HG02970 (cell line): Measurements from ENCODE around the gene SNRNP70.
"Not testable (repeated sequence)": the region's sequence is repeated elsewhere in the genome, so short reads cannot be mapped to it uniquely, and the experiment has no call there.

Experiments
- ATAC-seq: cut with Tn5 transposase; IDR thresholded peaks from one replicate; pipeline ENCODE4 v1.9.1; 2021; ENCODE audit warnings: mild to moderate bottlenecking, moderate library complexity, moderate number of reproducible peaks; ENCODE audit not compliant: unreplicated experiment, low FRiP score

SNRNP70 gene

DNA sequence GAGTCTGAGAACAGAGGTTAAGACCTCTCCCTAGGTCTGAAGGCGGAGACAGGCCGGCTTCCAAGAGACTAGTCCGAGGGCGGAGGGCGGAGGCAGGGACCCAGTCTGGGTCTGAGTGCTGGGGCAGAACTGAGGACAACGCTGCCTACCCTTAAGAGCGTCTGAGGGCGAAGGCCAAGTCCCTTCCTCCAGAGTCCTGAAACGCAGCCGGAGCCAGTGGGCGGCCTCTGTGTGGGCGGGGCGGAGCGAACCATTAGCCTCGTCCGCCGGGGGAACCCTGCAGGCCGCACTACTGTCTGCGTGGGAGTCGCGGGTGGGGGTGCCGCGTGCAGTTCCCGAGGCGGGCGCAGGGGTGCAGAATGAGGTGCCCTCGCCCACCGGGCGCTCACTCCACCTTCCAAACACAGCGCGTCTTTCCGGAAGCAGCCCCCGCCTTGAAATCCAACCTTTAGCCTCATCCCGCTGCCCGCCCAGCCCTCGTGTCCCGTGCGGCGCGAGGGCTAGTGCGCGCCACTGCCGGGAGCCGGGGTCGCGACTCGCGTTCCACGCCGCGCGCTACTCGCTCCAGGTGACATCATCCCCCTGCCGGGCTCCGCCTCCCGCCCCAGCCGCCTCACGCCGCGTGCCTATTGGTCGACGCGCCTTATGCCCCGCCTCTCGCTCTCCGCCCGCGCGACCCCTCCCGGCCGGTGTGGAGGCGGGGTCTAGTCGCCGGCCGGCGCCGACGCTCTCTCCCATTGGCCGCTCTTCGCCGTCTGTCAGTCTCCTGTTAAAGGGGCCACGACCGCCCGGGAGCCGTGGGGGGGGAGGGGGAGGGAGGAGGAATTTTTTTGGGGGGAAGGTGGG is 33.5 kb downstream of the SNRNP70 start, which contains the start of gene C19orf73:
Gene C19orf73, minus strand, starts transcription at position 579 of the 846 bp plus-strand sequence. Its CDS starts 121 bp downstream, at position 458.
- ATAC-seq, result peak; percentile 77

DNA sequence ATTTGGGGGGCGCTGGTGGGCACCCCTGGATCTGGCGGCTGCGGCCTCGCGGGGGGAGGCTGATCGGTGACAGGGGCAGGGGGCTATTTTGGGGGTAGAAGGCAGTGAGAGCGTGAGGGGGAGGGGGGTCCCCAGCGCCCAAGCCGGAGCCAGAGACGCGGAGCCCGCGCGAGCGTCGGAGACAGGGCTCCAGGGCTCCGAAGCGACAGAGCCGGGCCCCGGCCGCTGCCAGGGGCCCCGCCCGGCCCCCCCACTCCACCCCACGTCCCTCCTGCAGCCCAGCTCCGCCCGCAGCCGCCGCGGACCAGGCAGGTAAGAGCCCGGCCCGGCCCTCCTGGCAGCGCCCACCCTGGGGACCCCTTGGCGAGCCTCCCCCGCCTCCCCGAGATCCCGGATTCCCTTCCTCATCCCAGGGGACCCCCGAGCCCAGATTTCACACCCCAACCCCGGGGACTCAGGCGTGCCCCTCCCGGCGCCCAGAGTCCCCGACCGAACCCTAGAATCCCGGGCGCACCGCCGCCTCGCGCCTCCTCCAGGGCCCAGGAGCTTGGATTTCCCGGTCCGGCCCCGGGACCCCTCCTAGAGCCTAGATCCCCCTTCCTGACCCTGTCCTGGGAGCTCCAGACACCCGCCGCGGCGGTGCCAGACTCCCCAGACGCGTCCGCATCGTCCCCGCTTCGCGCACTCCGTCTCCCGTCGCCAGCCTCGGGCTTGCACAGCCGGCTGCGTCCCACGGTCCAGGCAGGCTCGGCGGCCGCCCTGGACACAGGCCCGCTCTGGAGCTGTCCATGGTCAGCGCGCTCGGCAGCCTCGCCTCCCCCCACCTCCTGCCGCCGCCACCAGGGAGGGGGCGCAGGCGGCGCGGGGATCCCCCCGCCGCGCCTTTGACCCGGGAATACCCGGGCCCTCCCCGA is 34.4 kb downstream of the SNRNP70 start, which contains the start of gene PPFIA3:
Gene PPFIA3, plus strand, starts transcription at position 134 of the 914 bp plus-strand sequence. CDS start 8,330 bp downstream, outside the sequence.
- ATAC-seq, result no peak

DNA sequence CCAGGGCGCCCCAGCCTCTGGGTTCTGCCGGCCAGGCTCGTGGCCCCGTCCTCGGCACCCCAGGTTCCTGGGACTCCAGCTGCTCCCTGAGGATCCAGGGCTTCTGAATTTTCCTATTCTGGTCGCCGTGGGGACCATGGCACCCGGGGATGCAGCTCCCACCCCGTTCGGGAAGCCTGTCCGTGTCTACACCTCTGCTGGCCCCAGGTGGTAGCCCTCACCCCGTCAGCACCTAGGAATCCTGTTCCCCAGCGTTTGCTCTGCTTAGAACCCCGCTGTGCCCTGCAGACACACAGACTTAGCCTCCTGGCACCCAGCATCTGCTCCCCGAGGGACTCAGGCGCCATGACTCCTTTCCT is 35.1 kb downstream of the SNRNP70 start:
- no peak for ATAC-seq

DNA sequence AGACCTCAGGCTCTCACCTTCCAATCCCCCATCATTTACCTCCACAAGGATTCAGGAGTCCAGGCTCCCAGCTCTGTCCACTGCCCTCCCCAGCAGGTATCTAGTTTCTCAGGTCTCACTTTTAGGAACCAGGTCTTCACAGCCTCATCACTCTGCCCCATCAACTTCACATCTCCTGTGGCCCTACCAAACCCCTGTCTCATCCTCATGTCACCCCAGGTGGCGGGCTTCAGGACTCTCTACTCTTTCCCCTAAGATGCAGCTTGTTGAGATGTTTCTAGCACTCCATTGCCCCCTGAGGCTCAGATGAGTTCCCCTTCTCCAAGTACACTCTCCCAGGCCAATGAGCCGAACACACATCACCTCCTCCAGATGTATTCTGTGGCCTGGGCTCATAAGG is 35.6 kb downstream of the SNRNP70 start:
- ATAC-seq, result no peak

DNA sequence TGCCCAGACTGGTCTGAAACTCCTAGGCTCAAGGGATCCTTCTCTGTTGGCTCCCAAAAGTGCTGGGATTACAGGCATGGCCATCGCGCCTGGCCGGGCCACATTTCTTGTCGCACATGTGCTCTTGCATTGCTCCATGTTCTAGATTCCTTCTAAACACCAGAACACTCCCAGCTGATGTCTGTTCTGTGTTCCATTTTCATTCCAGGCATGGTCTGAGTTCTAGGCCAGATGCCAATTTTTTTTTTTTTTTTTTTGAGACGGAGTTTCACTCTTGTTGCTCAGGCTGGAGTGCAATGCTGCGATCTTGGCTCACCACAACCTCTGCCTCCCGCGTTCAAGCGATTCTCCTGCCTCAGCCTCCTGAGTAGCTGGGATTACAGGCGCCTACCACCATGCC is 36.6 kb downstream of the SNRNP70 start:
- not testable (repeated sequence) for ATAC-seq

DNA sequence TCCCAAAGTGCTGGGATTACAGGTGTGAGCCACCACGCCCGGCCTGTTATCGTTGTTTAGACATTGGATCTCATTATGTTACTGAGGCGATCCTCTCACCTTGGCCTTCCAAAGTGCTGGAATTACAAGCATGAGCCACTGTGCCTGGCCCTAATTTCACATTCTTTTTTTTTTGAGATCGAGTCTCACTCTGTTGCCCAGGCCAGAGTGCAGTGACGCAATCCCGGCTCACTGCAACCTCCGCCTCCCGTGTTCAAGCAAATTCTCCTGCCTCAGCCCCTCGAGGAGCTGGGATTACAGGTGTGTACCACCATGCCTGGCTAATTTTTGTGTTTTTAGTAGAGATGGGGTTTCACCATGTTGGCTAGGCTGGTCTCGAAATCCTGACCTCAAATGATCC is 38.0 kb downstream of the SNRNP70 start:
- ATAC-seq, result not testable (repeated sequence)

DNA sequence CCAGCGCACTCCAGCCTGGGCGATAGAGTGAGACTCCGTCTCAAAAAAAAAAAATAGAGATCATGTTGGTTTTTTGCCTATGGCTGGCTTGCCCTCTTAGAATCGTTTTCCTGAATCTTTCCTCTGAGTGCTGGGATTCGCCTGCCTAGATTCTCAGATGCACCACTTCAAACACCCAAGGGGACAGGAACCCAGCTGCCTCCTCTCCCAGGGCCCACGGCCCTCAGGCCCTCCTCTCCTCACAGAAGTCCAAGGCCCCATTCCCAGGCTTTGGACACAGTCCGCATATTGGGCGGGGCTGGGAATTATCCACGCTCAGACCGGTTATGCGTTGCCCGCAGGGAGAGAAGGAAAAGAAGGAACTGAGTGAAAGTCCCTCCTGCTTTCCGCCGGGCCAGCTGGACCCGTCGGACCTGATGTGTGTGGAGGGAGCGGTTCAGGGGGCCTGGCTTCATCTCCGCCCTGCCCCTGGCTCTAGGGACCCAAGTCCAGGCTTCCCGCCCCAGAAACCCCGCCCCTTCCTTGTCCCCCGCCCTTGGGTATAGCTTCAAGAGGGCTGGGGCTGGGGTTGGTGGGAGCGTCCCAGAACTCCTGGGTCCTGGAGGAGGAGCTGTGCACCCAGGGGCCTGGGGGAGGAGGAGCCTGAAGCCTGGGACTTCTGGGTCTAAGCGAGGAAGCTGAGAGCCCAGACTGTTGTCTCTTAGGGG is 39.9 kb downstream of the SNRNP70 start:
- no peak for ATAC-seq

DNA sequence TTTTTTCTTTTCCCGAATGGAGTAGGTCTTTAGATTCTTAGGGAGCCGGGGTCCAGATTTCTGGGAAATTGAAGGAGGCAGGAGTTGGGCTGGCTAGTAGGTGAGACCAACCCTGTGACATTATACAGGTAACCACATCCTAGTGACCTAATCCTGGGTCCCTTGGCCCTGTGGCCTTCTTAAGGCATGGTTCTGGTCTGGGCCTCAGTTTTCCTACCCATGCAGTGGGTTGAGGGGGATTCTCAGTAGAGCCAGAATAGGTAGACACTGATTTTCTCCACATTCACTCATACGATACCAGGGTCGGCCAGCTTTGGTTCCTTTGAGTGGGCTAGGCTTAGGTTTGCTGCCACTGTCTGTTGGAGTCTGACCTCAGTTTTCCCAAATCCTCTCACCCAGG is 41.3 kb downstream of the SNRNP70 start:
- ATAC-seq, result no peak

DNA sequence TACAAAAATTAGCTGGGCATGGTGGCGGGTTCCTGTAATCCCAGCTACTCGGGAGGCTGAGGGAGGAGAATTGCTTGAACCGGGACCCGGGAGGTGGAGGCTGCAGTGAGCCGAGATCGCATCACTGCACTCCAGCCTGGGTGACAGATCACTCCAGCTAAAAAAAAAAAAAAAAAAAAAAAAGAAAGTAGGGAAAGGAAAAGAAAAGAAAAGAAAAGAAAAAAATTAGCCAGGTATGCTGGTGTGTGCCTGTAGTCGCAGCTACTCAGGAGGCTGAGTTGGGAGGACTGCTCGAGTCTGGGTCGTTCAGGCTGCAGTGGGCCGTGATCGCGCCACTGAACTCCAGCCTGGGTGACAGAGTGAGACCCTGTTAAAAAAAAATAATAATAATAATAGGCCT is 42.0 kb downstream of the SNRNP70 start:
- not testable (repeated sequence) for ATAC-seq

DNA sequence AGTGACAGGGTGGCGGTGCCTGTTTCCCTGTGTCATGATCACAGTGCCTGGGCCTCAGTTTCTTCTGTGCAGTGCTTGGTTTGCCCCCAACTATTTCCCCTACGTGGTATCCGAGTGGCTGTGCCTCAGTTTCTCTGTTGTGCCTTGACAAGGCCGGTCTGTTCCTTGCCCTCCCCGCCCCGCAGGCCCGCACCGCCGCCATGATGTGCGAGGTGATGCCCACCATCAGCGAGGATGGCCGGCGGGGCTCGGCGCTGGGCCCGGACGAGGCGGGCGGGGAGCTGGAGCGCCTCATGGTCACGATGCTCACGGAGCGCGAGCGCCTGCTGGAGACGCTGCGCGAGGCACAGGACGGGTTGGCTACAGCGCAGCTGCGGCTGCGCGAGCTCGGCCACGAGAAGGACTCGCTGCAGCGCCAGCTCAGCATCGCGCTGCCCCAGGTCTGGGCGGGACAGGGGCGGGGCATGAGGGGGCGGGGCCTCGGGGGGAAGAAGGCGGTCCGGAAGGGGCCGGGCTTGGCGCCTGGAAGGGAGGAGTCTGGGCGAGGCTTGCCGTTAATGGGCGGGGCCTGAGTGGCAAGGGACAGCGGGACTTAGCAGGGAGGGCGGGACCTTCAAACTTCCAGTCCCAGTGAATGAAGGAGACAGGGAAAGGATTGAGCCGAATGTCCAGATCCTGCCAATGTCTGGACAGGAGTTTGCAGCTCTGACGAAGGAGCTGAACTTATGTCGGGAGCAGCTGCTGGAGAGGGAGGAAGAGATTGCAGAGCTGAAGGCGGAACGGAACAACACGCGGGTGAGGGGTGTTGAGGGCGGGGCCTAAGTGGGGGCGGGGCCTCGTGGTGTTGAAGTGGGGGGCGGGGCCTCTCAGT is 42.7 kb downstream of the SNRNP70 start:
- peak; percentile 78 for ATAC-seq

DNA sequence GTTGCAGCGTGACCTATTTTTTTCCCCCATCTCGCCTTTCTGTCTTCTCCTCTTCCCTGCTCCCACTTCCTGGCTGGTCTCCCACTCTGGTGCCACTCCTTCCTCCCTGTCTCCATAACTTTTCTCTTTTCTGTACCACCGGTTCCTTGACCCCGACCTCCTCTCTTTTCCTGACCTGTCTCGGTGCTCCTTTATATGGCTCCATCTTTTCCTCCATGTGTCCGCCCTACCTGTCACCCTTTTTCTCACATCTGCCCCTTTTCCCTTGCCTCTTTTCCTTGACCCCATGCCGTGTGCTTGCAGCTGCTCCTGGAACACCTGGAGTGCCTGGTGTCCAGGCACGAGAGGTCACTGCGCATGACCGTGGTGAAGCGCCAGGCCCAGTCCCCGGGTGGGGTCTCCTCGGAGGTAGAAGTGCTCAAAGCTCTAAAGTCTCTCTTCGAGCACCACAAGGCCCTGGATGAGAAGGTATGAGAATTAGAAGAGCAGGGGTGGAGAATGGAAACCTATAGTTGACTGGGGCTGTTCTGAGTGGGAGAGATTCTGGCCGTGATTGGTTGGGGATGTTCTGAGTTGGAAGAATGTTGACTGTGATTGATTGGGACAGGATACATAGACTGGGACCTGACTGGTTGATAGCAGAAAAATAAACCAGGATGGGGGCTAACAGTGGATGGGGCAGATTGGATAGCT is 43.4 kb downstream of the SNRNP70 start:
- ATAC-seq, result no peak

DNA sequence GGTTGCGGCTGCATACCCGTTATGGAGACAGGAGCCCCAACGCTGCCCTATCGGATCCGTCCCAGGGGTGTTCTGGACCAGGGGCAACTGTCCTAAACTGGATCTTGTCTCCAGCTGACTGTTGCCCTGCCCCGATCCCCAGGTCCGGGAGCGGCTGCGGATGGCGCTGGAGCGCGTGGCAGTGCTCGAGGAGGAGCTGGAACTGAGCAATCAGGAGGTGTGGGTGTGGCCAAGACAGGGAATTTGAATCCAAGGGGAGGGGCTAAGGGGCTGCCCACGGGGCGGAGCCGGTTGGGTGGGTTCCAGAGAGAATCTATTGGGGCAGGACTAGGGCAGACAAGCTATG is 44.0 kb downstream of the SNRNP70 start:
- ATAC-seq, result no peak

DNA sequence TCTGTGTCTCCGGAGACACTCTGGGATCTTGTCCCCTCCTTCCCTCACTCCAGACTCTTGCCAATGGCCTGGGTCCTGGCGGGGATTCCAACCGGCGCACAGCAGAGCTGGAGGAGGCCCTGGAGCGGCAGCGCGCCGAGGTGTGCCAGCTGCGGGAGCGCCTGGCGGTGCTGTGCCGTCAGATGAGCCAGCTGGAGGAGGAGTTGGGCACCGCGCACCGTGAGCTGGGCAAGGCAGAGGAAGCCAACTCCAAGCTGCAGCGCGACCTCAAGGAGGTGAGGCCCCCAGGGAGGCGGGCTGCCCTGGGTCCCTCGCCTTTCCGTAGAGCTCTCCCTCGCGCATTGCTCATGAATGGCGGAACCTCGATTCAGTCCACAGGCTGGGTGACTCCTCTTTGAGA is 45.1 kb downstream of the SNRNP70 start:
- no peak for ATAC-seq

DNA sequence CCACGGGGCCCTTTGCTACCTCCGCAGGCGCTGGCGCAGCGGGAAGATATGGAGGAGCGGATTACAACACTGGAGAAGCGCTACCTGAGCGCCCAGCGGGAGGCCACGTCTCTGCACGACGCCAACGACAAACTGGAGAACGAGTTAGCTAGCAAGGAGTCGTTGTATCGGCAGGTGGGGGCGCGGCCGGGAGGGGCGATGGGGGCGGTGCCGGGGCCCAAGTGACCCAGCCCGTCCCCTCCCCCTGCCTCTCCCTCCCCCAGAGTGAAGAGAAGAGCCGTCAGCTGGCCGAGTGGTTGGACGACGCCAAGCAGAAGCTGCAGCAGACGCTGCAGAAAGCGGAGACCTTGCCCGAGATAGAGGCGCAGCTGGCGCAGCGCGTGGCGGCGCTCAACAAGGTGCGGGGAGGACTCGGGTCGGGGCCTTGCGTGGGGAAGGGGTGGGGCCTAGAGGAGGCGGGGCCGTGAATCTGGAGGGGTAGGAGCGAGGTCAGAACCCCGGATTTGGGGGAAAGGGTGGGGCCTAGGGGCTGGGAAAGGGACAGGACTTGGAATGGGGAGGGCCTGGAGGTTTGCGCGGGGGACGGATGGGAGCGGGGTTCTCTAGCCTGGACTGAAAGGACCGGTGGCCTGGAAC is 47.8 kb downstream of the SNRNP70 start:
- no peak for ATAC-seq

DNA sequence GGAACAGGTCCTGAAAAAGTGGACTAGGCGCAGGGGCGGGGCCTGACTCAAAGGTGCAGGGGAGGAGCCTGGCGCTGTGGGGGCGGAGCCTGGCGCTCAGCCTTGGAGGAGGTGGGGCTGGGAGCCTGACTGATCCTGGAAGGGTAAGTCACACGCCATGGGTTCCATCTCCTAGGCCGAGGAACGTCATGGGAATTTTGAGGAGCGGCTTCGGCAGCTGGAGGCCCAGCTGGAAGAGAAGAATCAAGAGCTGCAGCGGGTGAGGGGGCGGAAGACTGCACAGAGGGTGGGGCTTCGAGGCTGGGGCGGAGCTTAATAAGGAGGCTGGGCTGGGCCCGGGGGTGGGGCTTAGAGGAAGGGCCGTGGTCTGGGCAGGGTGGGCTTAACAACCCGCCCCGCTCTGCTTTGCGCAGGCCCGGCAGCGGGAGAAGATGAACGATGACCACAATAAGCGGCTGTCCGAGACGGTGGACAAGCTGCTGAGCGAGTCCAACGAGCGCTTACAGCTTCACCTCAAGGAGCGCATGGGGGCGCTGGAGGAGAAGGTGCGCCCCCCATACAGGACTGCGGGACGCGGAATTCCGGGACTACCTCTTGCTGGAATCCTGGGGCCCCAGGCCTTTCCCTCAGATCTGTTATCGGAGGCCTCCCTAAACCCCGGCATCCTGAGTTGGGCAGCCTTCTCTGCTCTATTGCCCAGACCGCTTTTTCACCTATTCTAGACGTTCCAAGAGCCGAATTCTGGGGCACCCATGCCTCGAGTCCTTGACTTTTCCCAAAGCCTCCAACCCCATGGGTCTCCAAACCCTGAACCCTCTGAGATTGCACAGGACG is 48.6 kb downstream of the SNRNP70 start:
- no peak for ATAC-seq

DNA sequence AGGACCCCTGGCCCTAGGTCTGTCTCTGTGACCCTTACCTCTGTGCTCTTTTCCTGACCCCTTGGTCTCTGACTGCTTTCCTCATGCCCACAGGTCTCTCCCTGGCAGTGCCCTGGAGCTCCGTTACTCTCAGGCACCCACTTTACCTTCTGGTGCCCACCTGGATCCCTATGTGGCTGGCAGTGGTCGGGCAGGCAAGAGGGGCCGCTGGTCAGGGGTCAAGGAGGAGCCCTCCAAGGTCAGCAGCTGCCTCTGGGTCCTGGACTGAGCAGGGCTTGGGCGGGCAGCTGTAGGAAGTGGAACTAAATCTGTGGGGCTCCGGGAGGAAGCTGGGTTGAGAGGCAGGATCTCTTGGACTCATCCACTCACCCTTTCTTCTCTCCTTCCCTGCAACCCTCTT is 50.4 kb downstream of the SNRNP70 start:
- no peak for ATAC-seq

DNA sequence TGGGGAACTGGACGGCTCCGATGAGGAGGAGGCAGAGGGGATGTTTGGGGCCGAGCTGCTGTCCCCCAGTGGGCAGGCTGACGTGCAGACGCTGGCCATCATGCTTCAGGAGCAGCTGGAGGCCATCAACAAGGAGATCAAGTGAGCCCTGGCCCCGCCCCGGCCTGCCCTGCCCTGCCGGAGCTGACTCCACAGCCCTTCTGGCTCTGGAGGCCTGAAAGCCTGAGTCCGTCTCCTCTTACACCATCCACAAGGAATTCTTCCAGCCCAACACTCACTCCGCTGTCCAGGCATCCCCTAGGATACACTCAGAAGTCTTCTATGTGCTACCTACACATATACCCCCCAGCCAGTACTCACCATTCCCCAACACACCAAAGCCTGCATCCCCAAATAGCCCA is 51.5 kb downstream of the SNRNP70 start:
- no peak for ATAC-seq

DNA sequence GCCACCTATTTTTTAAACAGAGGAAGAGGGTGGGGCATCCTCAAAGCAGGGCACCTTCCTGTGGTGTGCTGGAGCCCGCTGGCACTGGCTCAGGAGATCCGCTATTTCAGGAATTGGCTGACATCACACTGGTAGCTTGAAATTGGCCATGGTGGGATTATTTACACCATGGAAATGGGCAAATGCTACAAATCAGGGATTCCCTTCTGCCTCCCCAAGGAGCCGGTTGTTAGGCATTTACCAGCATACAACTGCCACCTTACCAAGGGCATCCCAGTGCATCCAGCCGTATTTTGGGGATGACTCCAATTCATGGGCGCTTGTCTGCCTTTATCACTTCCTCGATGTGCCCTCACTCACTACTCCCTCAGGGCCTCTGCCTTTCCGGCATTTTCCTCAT is 55.7 kb downstream of the SNRNP70 start:
- no peak for ATAC-seq
